NCI-H2227 (cell line): ENCODE measurements around the gene PRTFDC1.

Experiments
- DNase-seq: peaks from one replicate; lab custom pipeline; 2025; ENCODE audit not compliant: unreplicated experiment; lab: John Stamatoyannopoulos, UW

Gene PRTFDC1

DNA sequence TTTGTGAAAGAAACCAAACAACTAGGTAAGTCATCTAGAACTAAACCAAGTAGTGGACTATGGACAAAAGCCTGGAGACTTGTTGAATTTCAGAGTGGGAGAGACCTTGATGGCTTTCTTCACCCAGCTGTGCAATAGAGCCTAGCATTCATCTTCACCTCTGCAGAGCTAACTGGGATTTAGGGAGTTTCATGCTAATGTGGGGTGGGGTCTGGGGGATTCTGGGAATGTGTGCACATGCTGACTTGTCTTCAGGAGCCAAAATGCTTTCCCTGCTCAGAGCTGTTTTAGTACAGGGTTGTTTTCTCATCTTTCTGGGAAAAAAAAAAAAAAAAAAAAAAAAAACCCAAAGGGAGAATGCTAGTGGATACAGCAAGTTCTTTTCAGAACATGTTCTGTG, 147.4 kb downstream of the PRTFDC1 start:
- DNase-seq: no peak

DNA sequence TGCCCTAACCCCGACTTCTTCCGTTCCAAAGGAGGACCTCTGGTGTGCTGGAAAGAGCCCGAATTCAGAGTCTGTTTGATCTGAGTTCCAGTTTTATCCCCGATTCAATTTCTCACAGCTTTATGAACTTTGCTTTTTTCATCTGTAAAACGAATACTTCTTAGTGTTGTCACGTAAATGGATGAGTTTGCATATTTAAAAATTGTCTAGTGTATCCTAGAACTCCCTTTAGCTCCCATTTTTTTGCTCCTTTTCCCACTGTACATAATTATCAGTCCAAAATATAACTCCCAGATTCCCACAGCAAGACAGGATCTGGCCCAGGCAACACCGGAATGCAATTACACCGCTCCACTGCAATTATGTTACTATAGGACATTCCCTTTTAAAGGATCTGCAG, 148.0 kb downstream of the PRTFDC1 start:
- DNase-seq: no peak

DNA sequence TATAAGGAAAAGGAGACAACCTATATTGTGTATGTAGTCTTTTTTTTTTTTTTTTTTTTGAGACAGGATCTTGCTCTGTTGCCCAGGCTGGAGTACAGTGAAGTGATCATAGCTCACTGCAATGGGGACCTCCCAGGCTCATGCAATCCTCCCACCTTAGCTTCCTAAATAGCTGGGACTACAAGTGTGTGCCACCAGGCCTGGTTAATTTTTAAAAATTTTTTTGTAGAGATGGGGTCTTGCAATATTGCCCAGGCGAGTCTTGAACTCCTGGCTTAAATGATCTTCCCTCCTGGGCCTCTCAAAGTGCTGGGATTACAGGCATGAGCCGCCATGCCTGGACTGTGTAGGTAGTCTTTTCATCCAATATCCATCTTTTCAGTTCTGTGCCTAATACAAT, 150.0 kb downstream of the PRTFDC1 start:
- no peak for DNase-seq

DNA sequence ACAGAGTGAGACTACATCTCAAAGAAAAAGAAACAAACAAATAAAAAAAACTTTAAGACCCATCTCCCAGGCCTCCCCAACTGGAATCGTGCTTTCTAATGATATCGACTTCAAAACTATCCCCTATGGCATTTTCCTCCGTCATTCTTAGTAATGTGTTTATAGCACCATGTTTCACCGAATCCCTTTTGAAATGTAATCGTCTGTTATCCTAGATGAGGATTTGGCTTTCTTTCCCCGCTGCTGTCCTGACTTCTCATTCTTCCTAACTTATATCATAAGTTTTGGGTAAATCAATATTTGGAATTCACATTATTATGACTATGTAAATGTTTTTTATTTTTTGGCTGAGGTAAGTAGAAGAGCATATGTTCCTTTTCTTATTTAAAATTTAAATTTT, 151.5 kb downstream of the PRTFDC1 start:
- DNase-seq: no peak
